Muscle layer of colon (tissue), 2 donors: Measurements from ENCODE around the gene INSC.

ENCODE experiments used
- H3K27ac ChIP-seq: one replicate; pipeline ENCODE4 v1.7.0; 2013; ENCODE audit warnings: low read depth, mild to moderate bottlenecking, low read length, moderate library complexity
- H3K27me3 ChIP-seq, 2 donors: one replicate each; pipeline ENCODE4 v1.7.0; 2013; ENCODE audit warnings: low read length in 2 of 2, mild to moderate bottlenecking in 2 of 2; ENCODE audit not compliant: insufficient read depth in 2 of 2, control insufficient read depth in 1 of 2
- H3K36me3 ChIP-seq: one replicate; pipeline ENCODE4 v1.7.0; 2013; ENCODE audit warnings: mild to moderate bottlenecking, low read length; ENCODE audit not compliant: insufficient read depth
- H3K4me1 ChIP-seq: one replicate; pipeline ENCODE4 v1.7.0; 2013; ENCODE audit warnings: mild to moderate bottlenecking, low read length; ENCODE audit not compliant: insufficient read depth
- H3K4me3 ChIP-seq, 2 donors: one replicate each; pipeline ENCODE4 v1.7.0; 2013; ENCODE audit warnings: low read length in 2 of 2, low read depth in 1 of 2, mild to moderate bottlenecking in 1 of 2, moderate library complexity in 1 of 2
- H3K9ac ChIP-seq: one replicate; pipeline ENCODE4 v1.7.0; 2013; ENCODE audit warnings: low read length
- H3K9me3 ChIP-seq: one replicate; pipeline ENCODE4 v1.7.0; 2013; ENCODE audit warnings: mild to moderate bottlenecking, low read length
- donor health status: abdominal sarcoma.
- donor health status: Adenocarcinoma of cecum.

INSC gene

GRCh38 chr11:15190611-15191010 lies 75.9 kb downstream of the INSC start:
- H3K4me3 ChIP-seq = no peak overlapping the region

GRCh38 chr11:15192005-15192556 lies 77.4 kb downstream of the INSC start:
- Histone ChIP-seq H3K4me1 (peaks cover 23% of the 10 kb centered on the region), H3K9ac (no peak overlapping the region), H3K4me3 (no peak overlapping the region), H3K27ac (no peak overlapping the region), H3K27me3 (no peaks in the 10 kb centered on the region), H3K9me3 (no peaks in the 10 kb centered on the region), H3K36me3 (no peaks in the 10 kb centered on the region)

More at GRCh38 chr11:15190611-15191010, 75.9 kb downstream of the INSC start:
- Histone ChIP-seq H3K9ac (no peak overlapping the region), H3K27me3 (no peaks in the 10 kb centered on the region), H3K27ac (no peak overlapping the region), H3K4me1 (peaks cover 11% of the 10 kb centered on the region), H3K9me3 (no peaks in the 10 kb centered on the region), H3K36me3 (no peaks in the 10 kb centered on the region)

- Histone ChIP-seq H3K4me3 (no peak overlapping the region), H3K9ac (no peak overlapping the region), H3K4me1 (peaks cover 47% of the 10 kb centered on the region), H3K36me3 (no peaks in the 10 kb centered on the region), H3K27me3 (no peaks in the 10 kb centered on the region), H3K27ac (no peak overlapping the region), H3K9me3 (no peaks in the 10 kb centered on the region)
Observed at GRCh38 chr11:15194671-15195415, 80.1 kb downstream of the INSC start.

GRCh38 chr11:15195454-15196200 lies 80.9 kb downstream of the INSC start:
- H3K9ac ChIP-seq = no peak overlapping the region
- H3K9me3 ChIP-seq = no peaks in the 10 kb centered on the region
- H3K4me3 ChIP-seq = no peak overlapping the region
- H3K36me3 ChIP-seq = no peaks in the 10 kb centered on the region
- H3K4me1 ChIP-seq = peaks cover 53% of the 10 kb centered on the region
- no peak overlapping the region for H3K27ac ChIP-seq
- H3K27me3 ChIP-seq = no peaks in the 10 kb centered on the region

- H3K4me1 ChIP-seq = peaks cover 53% of the 10 kb centered on the region
- H3K36me3 ChIP-seq = no peaks in the 10 kb centered on the region
- H3K27me3 ChIP-seq = no peaks in the 10 kb centered on the region
- no peak overlapping the region for H3K4me3 ChIP-seq
- no peak overlapping the region for H3K27ac ChIP-seq
- H3K9me3 ChIP-seq = no peaks in the 10 kb centered on the region
- H3K9ac ChIP-seq = no peak overlapping the region
Observed at GRCh38 chr11:15196704-15197103, 82.0 kb downstream of the INSC start.

GRCh38 chr11:15197696-15198095 lies 83.0 kb downstream of the INSC start:
- H3K4me3 ChIP-seq = no peak overlapping the region
- no peaks in the 10 kb centered on the region for H3K36me3 ChIP-seq
- no peak overlapping the region for H3K27ac ChIP-seq
- no peak overlapping the region for H3K9ac ChIP-seq
- H3K4me1 ChIP-seq = peaks cover 53% of the 10 kb centered on the region
- no peaks in the 10 kb centered on the region for H3K27me3 ChIP-seq
- no peaks in the 10 kb centered on the region for H3K9me3 ChIP-seq

- Histone ChIP-seq H3K27ac (no peak overlapping the region), H3K36me3 (no peaks in the 10 kb centered on the region), H3K9me3 (no peaks in the 10 kb centered on the region), H3K4me1 (peaks cover 53% of the 10 kb centered on the region), H3K9ac (no peak overlapping the region), H3K27me3 (no peaks in the 10 kb centered on the region), H3K4me3 (no peak overlapping the region)
Observed at GRCh38 chr11:15198284-15198683, 83.6 kb downstream of the INSC start.

- H3K27ac ChIP-seq = no peak overlapping the region
- H3K4me3 ChIP-seq = no peak overlapping the region
- no peaks in the 10 kb centered on the region for H3K9me3 ChIP-seq
- H3K9ac ChIP-seq = no peak overlapping the region
- no peaks in the 10 kb centered on the region for H3K27me3 ChIP-seq
- peaks cover 51% of the 10 kb centered on the region for H3K4me1 ChIP-seq
- no peaks in the 10 kb centered on the region for H3K36me3 ChIP-seq
Observed at GRCh38 chr11:15199693-15200092, 85.0 kb downstream of the INSC start.

- no peaks in the 10 kb centered on the region for H3K36me3 ChIP-seq
- no peaks in the 10 kb centered on the region for H3K27me3 ChIP-seq
- H3K27ac ChIP-seq = no peak overlapping the region
- no peak overlapping the region for H3K9ac ChIP-seq
- no peaks in the 10 kb centered on the region for H3K9me3 ChIP-seq
- H3K4me3 ChIP-seq = no peak overlapping the region
- H3K4me1 ChIP-seq = peaks cover 41% of the 10 kb centered on the region
Observed at GRCh38 chr11:15200696-15201095, 86.0 kb downstream of the INSC start.

- no peaks in the 10 kb centered on the region for H3K36me3 ChIP-seq
- H3K9me3 ChIP-seq = no peaks in the 10 kb centered on the region
- H3K4me3 ChIP-seq = no peak overlapping the region
- H3K9ac ChIP-seq = no peak overlapping the region
- no peak overlapping the region for H3K27ac ChIP-seq
- H3K27me3 ChIP-seq = no peaks in the 10 kb centered on the region
- peaks cover 34% of the 10 kb centered on the region for H3K4me1 ChIP-seq
Observed at GRCh38 chr11:15201586-15201985, 86.9 kb downstream of the INSC start.

GRCh38 chr11:15202626-15203025 lies 87.9 kb downstream of the INSC start:
- Histone ChIP-seq H3K9ac (no peak overlapping the region), H3K4me1 (peaks cover 24% of the 10 kb centered on the region), H3K36me3 (no peaks in the 10 kb centered on the region), H3K27ac (no peak overlapping the region), H3K4me3 (no peak overlapping the region), H3K27me3 (no peaks in the 10 kb centered on the region), H3K9me3 (no peaks in the 10 kb centered on the region)
